Activated CD4-positive, alpha-beta memory T cell treated with anti-CD3 and anti-CD28 coated beads, Interleukin-2, amount 10 ng/mL, durations not matched to agents 7 days and 5 days (primary cell): ENCODE data around the gene AGK. TPM values are rescaled to one million over a fixed set of nuclear protein-coding genes. Genes with fewer than 3 reads are reported as not detected.
A peak's percentile ranks its signal among the peaks of the same experiment; 100 is the strongest.
"Not testable (repeated sequence)": the region's sequence is repeated elsewhere in the genome, so short reads cannot be mapped to it uniquely, and the experiment has no call there.

Experiments
- CTCF ChIA-PET: fragments of 350-600 bp; sonication (Branson Sonifier 250); formaldehyde crosslinking; loops from one replicate; lab custom pipeline; 2021; ENCODE audit warnings: antibody characterized with exemption, inconsistent platforms; lab: Charles Lee
- POLR2A ChIA-PET: fragments of 350-600 bp; sonication (Branson Sonifier 250); formaldehyde crosslinking; loops from one replicate; lab custom pipeline; 2021; ENCODE audit warnings: antibody characterized with exemption; lab: Charles Lee
- DNase-seq: peaks from one replicate; pipeline ENCODE4 v3.0.0-alpha.2; 2020
- H3K27ac Mint-ChIP-seq: one replicate; pipeline ENCODE4 v1.8.0; 2021; ENCODE audit warnings: mild to moderate bottlenecking, mixed read lengths
- H3K27me3 Mint-ChIP-seq: one replicate; pipeline ENCODE4 v1.8.0; 2021; ENCODE audit warnings: mixed read lengths
- H3K36me3 Mint-ChIP-seq: one replicate; pipeline ENCODE4 v1.8.0; 2021; ENCODE audit warnings: low read depth, mixed read lengths
- H3K4me1 Mint-ChIP-seq: one replicate; pipeline ENCODE4 v1.8.0; 2021; ENCODE audit warnings: mixed read lengths
- H3K4me3 Mint-ChIP-seq: one replicate; pipeline ENCODE4 v1.8.0; 2021; ENCODE audit warnings: mild to moderate bottlenecking, mixed read lengths
- H3K9me3 Mint-ChIP-seq: one replicate; pipeline ENCODE4 v1.8.0; 2021; ENCODE audit warnings: mixed read lengths
- total RNA-seq, 2 experiments: library from RNA; stranded (reverse); gene quantifications; one replicate each; pipeline ENCODE4 v1.2.3, GENCODE V29; 2021

AGK gene
- total RNA-seq, 2 experiments from 2014 or later: 46.9 to 50.4 TPM

GRCh38 chr7:141641876-141642275 lies 90.7 kb downstream of the AGK start:
- H3K9me3 Mint-ChIP-seq: no peaks in the 10 kb centered on the region
- DNase-seq: no peak
- no peaks in the 10 kb centered on the region for H3K27me3 Mint-ChIP-seq
- H3K36me3 Mint-ChIP-seq: peaks cover 38% of the 10 kb centered on the region
- H3K4me1 Mint-ChIP-seq: no peaks in the 10 kb centered on the region
- no peak overlapping the region for H3K27ac Mint-ChIP-seq
- H3K4me3 Mint-ChIP-seq: no peak overlapping the region
- ChIA-PET POLR2A (interaction anchor here (1.1 to 1.5 kb wide), 2 partner anchors 9 to 97 kb away, joined by 3 read pairs; no protein-coding TSS in a partner anchor), CTCF (interaction anchor here (1.1 kb wide), 1 partner anchor 106 kb away, joined by 3 read pairs; no protein-coding TSS in a partner anchor)

- Mint-ChIP-seq H3K4me3 (no peak overlapping the region), H3K27ac (no peak overlapping the region), H3K36me3 (peaks cover 33% of the 10 kb centered on the region), H3K9me3 (no peaks in the 10 kb centered on the region), H3K4me1 (no peaks in the 10 kb centered on the region), H3K27me3 (no peaks in the 10 kb centered on the region)
- ChIA-PET CTCF (no interaction called here), POLR2A (no interaction called here)
- DNase-seq: no peak
Measured at GRCh38 chr7:141645188-141645587, 94.0 kb downstream of the AGK start.

- ChIA-PET CTCF (no interaction called here), POLR2A (interaction anchor here (1.0 to 1.2 kb wide), 2 partner anchors 91 to 95 kb away, joined by 3 to 4 read pairs; partner anchors contain the start of genes AGK and SSBP1)
- Mint-ChIP-seq H3K4me3 (no peak overlapping the region), H3K4me1 (no peaks in the 10 kb centered on the region), H3K27me3 (no peaks in the 10 kb centered on the region), H3K9me3 (no peaks in the 10 kb centered on the region), H3K27ac (no peak overlapping the region), H3K36me3 (peaks cover 27% of the 10 kb centered on the region)
- no peak for DNase-seq
Measured at GRCh38 chr7:141646826-141647480, 95.7 kb downstream of the AGK start.

- POLR2A ChIA-PET, DNase-seq, H3K27me3 Mint-ChIP-seq, CTCF ChIA-PET, H3K4me3 Mint-ChIP-seq, H3K9me3 Mint-ChIP-seq, H3K27ac Mint-ChIP-seq, H3K4me1 Mint-ChIP-seq: not testable (repeated sequence)
- peaks cover 30% of the 10 kb centered on the region for H3K36me3 Mint-ChIP-seq
Measured at GRCh38 chr7:141647701-141648100, 96.5 kb downstream of the AGK start.

- H3K4me3 Mint-ChIP-seq: no peak overlapping the region
- ChIA-PET POLR2A (interaction anchor here (1.2 kb wide), 1 partner anchor 89 kb away, joined by 3 read pairs; no protein-coding TSS in a partner anchor), CTCF (interaction anchor here (1.2 kb wide), 1 partner anchor 89 kb away, joined by 5 read pairs; no protein-coding TSS in a partner anchor)
- H3K27me3 Mint-ChIP-seq: no peaks in the 10 kb centered on the region
- H3K4me1 Mint-ChIP-seq: no peaks in the 10 kb centered on the region
- peaks cover 25% of the 10 kb centered on the region for H3K36me3 Mint-ChIP-seq
- H3K27ac Mint-ChIP-seq: no peak overlapping the region
- no peak for DNase-seq
- H3K9me3 Mint-ChIP-seq: no peaks in the 10 kb centered on the region
Measured at GRCh38 chr7:141648276-141649114, 97.3 kb downstream of the AGK start.

GRCh38 chr7:141649137-141649864 lies 98.1 kb downstream of the AGK start:
- CTCF ChIA-PET: interaction anchor here (0.6 to 1.4 kb wide), 9 partner anchors 17 to 636 kb away, joined by 3 to 5 read pairs (median 3); no protein-coding TSS in a partner anchor
- no peak overlapping the region for H3K27ac Mint-ChIP-seq
- H3K36me3 Mint-ChIP-seq: peaks cover 25% of the 10 kb centered on the region

GRCh38 chr7:141649865-141650634 lies 98.8 kb downstream of the AGK start:
- Mint-ChIP-seq H3K36me3 (peaks cover 31% of the 10 kb centered on the region), H3K9me3 (no peaks in the 10 kb centered on the region), H3K27me3 (no peaks in the 10 kb centered on the region), H3K27ac (no peak overlapping the region), H3K4me3 (no peak overlapping the region), H3K4me1 (peaks cover 7% of the 10 kb centered on the region)
- ChIA-PET CTCF (interaction anchor here (0.6 to 1.7 kb wide), 9 partner anchors 17 to 636 kb away, joined by 3 to 5 read pairs (median 3); no protein-coding TSS in a partner anchor), POLR2A (interaction anchor here (1.2 kb wide), 1 partner anchor 100 kb away, joined by 4 read pairs; the partner anchor contains the start of gene AGK)
- peak; percentile 27 for DNase-seq

More at GRCh38 chr7:141649137-141649864, 98.1 kb downstream of the AGK start:
- Mint-ChIP-seq H3K4me1 (peaks cover under 1% of the 10 kb centered on the region), H3K4me3 (no peak overlapping the region), H3K9me3 (no peaks in the 10 kb centered on the region), H3K27me3 (no peaks in the 10 kb centered on the region)
- no peak for DNase-seq
- POLR2A ChIA-PET: interaction anchor here (1.2 kb wide), 2 partner anchors 88 to 99 kb away, joined by 3 to 4 read pairs; partner anchors contain the start of gene AGK

- ChIA-PET POLR2A (no interaction called here), CTCF (interaction anchor here (1.7 kb wide), 1 partner anchor 86 kb away, joined by 5 read pairs; no protein-coding TSS in a partner anchor)
- H3K27me3 Mint-ChIP-seq: no peaks in the 10 kb centered on the region
- no peak overlapping the region for H3K27ac Mint-ChIP-seq
- no peaks in the 10 kb centered on the region for H3K9me3 Mint-ChIP-seq
- DNase-seq: no peak
- H3K4me1 Mint-ChIP-seq: peaks cover 7% of the 10 kb centered on the region
- peaks cover 33% of the 10 kb centered on the region for H3K36me3 Mint-ChIP-seq
- H3K4me3 Mint-ChIP-seq: no peak overlapping the region
Measured at GRCh38 chr7:141651417-141651816, 100.2 kb downstream of the AGK start.

- H3K27me3 Mint-ChIP-seq: no peaks in the 10 kb centered on the region
- H3K27ac Mint-ChIP-seq: no peak overlapping the region
- H3K36me3 Mint-ChIP-seq: peaks cover 30% of the 10 kb centered on the region
- no peaks in the 10 kb centered on the region for H3K9me3 Mint-ChIP-seq
- H3K4me3 Mint-ChIP-seq: no peak overlapping the region
- DNase-seq: no peak
- CTCF ChIA-PET: interaction anchor here (2.9 to 5.2 kb wide), 2 partner anchors 22 to 85 kb away, joined by 14 to 71 read pairs; partner anchors contain the start of gene SSBP1
- H3K4me1 Mint-ChIP-seq: peaks cover 7% of the 10 kb centered on the region
- POLR2A ChIA-PET: interaction anchor here (2.3 kb wide), 1 partner anchor 85 kb away, joined by 14 read pairs; the partner anchor contains the start of gene SSBP1
Measured at GRCh38 chr7:141652691-141653090, 101.5 kb downstream of the AGK start.

GRCh38 chr7:141654551-141654950 lies 103.3 kb downstream of the AGK start:
- POLR2A ChIA-PET: interaction anchor here (1.5 to 2.3 kb wide), 2 partner anchors 24 to 83 kb away, joined by 4 to 14 read pairs; partner anchors contain the start of gene SSBP1
- CTCF ChIA-PET: interaction anchor here (0.6 to 5.2 kb wide), 23 partner anchors 9 to 321 kb away, joined by 3 to 71 read pairs (median 6); partner anchors contain the start of genes DENND11, SSBP1 and TAS2R5

GRCh38 chr7:141659501-141659900 lies 108.3 kb downstream of the AGK start:
- ChIA-PET CTCF (interaction anchor here (1.2 kb wide), 1 partner anchor 79 kb away, joined by 3 read pairs; the partner anchor contains the start of gene SSBP1), POLR2A (interaction anchor here (1.4 kb wide), 1 partner anchor 79 kb away, joined by 3 read pairs; the partner anchor contains the start of gene SSBP1)
- H3K4me1 Mint-ChIP-seq: peaks cover 43% of the 10 kb centered on the region
- H3K4me3 Mint-ChIP-seq: no peak overlapping the region
- H3K9me3 Mint-ChIP-seq: no peaks in the 10 kb centered on the region
- DNase-seq: no peak
- no peaks in the 10 kb centered on the region for H3K27me3 Mint-ChIP-seq
- no peak overlapping the region for H3K27ac Mint-ChIP-seq
- H3K36me3 Mint-ChIP-seq: peaks cover 42% of the 10 kb centered on the region

More at GRCh38 chr7:141654551-141654950, 103.3 kb downstream of the AGK start:
- peaks cover 34% of the 10 kb centered on the region for H3K36me3 Mint-ChIP-seq
- H3K4me3 Mint-ChIP-seq: no peak overlapping the region
- peaks cover 7% of the 10 kb centered on the region for H3K4me1 Mint-ChIP-seq
- no peaks in the 10 kb centered on the region for H3K9me3 Mint-ChIP-seq
- H3K27me3 Mint-ChIP-seq: no peaks in the 10 kb centered on the region
- peak; percentile 70 for DNase-seq
- H3K27ac Mint-ChIP-seq: peak overlapping the region; percentile 41
